Prostate gland (tissue), 2 donors: ENCODE data around the gene TMEM212. TPM values are rescaled to one million over a fixed set of nuclear protein-coding genes. Genes with fewer than 3 reads are reported as not detected.

Source experiments
- DNase-seq: peaks from one replicate; pipeline ENCODE4 v3.0.0-alpha.2; 2019; ENCODE audit warnings: low spot score
- H3K27ac ChIP-seq, 2 donors: fragments of 200-600 bp; sonication (generic); 2 replicates each; pipeline ENCODE4 v1.5.1; 2017 to 2019
- H3K27me3 ChIP-seq: fragments of 200-600 bp; sonication (generic); replicated peaks from 2 replicates; pipeline ENCODE4 v1.5.1; 2019; ENCODE audit not compliant: insufficient read depth
- H3K36me3 ChIP-seq, 2 donors: fragments of 200-600 bp; sonication (generic); 1 replicate in 1 of 2; 2 replicates in 1 of 2; pipeline versions ENCODE4 v1.5.1 to v1.8.1; 2017 to 2019
- H3K4me1 ChIP-seq: fragments of 200-600 bp; sonication (generic); replicated peaks from 2 replicates; pipeline ENCODE4 v1.5.1; 2019
- H3K4me3 ChIP-seq, 2 donors: fragments of 200-600 bp; sonication (generic); 2 replicates each; pipeline ENCODE4 v1.5.1; 2017 to 2019
- H3K9me3 ChIP-seq: fragments of 200-600 bp; sonication (generic); 2 replicates; pipeline ENCODE4 v1.5.1; 2017
- CTCF ChIP-seq, 4 experiments: fragments of 200-600 bp in 2 of 4; fragments of 450-650 bp in 2 of 4; sonication (generic) in 2 of 4; IDR thresholded peaks; 1 replicate in 3 of 4; 2 replicates in 1 of 4; pipeline ENCODE4 v1.5.1; 2016 to 2019; ENCODE audit warnings: antibody characterized with exemption in 4 of 4, mild to moderate bottlenecking in 2 of 4, moderate library complexity in 2 of 4
- POLR2A ChIP-seq: fragments of 450-650 bp; IDR thresholded peaks from one replicate; pipeline ENCODE4 v1.6.1; 2016; ENCODE audit warnings: antibody characterized with exemption, mild to moderate bottlenecking
- POLR2AphosphoS5 ChIP-seq: sonication (generic); formaldehyde crosslinking; IDR thresholded peaks from one replicate; pipeline ENCODE4 v1.6.1; 2017; ENCODE audit warnings: antibody characterized with exemption
- WGBS: methylation state at CpG from one replicate; pipeline ENCODE4 v1.1.5; 2018; 5-methylcytosine and 5-hydroxymethylcytosine counted together
- intact Hi-C: fragments of 100-400 bp; cut with DNase I; formaldehyde crosslinking; loops from one replicate; pipeline ENCODE4 v1.14.2; 2022
- total RNA-seq, 2 donors: library from RNA; depleted of rRNA; stranded (reverse); fragments of >200 nt; gene quantifications; one replicate each; pipeline ENCODE4 v1.1.0, GENCODE V29; 2016

TMEM212 gene
- total RNA-seq, 2 donors from 2014 or later, result not detected

- no peak for TF ChIP-seq CTCF (IDR thresholded peaks at IDR 0.05)
- no peak for TF ChIP-seq POLR2AphosphoS5
- no peak for TF ChIP-seq POLR2A
- Histone ChIP-seq H3K36me3 (no peaks in the 10 kb centered on the region), H3K4me1 (no peaks in the 10 kb centered on the region), H3K4me3 (no peak overlapping the region), H3K27ac (no peak overlapping the region), H3K27me3 (no peaks in the 10 kb centered on the region), H3K9me3 (no peaks in the 10 kb centered on the region)
- intact Hi-C loops, result no loop called here
- WGBS, result 75% methylated on average over 2 of the region's 2 CpGs
- DNase-seq, result no peak
Measured at GRCh38 chr3:171907761-171908160, 64.6 kb downstream of the TMEM212 start.

GRCh38 chr3:171908731-171909130, 65.6 kb downstream of the TMEM212 start:
- no peaks in the 10 kb centered on the region for H3K4me1 ChIP-seq
- WGBS, result 85% methylated on average over 2 of the region's 2 CpGs
- H3K4me3 ChIP-seq, result no peak overlapping the region
- H3K36me3 ChIP-seq, result no peaks in the 10 kb centered on the region
- H3K27me3 ChIP-seq, result no peaks in the 10 kb centered on the region
- no peak for TF ChIP-seq POLR2AphosphoS5
- no peak for TF ChIP-seq CTCF (IDR thresholded peaks at IDR 0.05)
- no peak for TF ChIP-seq POLR2A
- intact Hi-C loops, result no loop called here
- H3K27ac ChIP-seq, result no peak overlapping the region
- DNase-seq, result no peak
- H3K9me3 ChIP-seq, result no peaks in the 10 kb centered on the region

Other genes with a start within 250 kb of the TMEM212 start
- 10 to 100 TPM; 12.8 to 15.8 TPM for gene PLD1, start 32.9 kb upstream of the TMEM212 start, total RNA-seq
- 10 to 100 TPM; 35.9 to 62.4 TPM for gene FNDC3B, start 196.2 kb downstream of the TMEM212 start, total RNA-seq